Glutamatergic neuron (in vitro differentiated cells): Measurements from ENCODE around the gene OSBPL1A. TPM values are rescaled to one million over a fixed set of nuclear protein-coding genes. Genes with fewer than 3 reads are reported as not detected.

ENCODE experiments used
- DNase-seq: peaks from one replicate; pipeline ENCODE4 v3.0.0; 2022
- H3K27ac Mint-ChIP-seq: one replicate; pipeline ENCODE4 v1.8.0; 2020; ENCODE audit warnings: mild to moderate bottlenecking, mixed read lengths, inconsistent platforms; ENCODE audit not compliant: unreplicated experiment
- H3K27me3 Mint-ChIP-seq: one replicate; pipeline ENCODE4 v1.8.0; 2020; ENCODE audit warnings: mild to moderate bottlenecking, moderate library complexity, mixed read lengths, inconsistent platforms; ENCODE audit not compliant: unreplicated experiment
- H3K36me3 Mint-ChIP-seq: one replicate; pipeline ENCODE4 v1.8.0; 2020; ENCODE audit warnings: mild to moderate bottlenecking, mixed read lengths, inconsistent platforms; ENCODE audit not compliant: unreplicated experiment
- H3K4me1 Mint-ChIP-seq: one replicate; pipeline ENCODE4 v1.8.0; 2020; ENCODE audit warnings: mild to moderate bottlenecking, low read depth, mixed read lengths, inconsistent platforms; ENCODE audit not compliant: unreplicated experiment
- H3K4me3 Mint-ChIP-seq: one replicate; pipeline ENCODE4 v1.8.0; 2020; ENCODE audit warnings: mild to moderate bottlenecking, mixed read lengths, inconsistent platforms; ENCODE audit not compliant: unreplicated experiment
- H3K9me3 Mint-ChIP-seq: one replicate; pipeline ENCODE4 v1.8.0; 2020; ENCODE audit warnings: mild to moderate bottlenecking, moderate library complexity, mixed read lengths, inconsistent platforms; ENCODE audit not compliant: unreplicated experiment
- CTCF ChIP-seq: fragments of 200-600 bp; sonication (generic); IDR thresholded peaks from one replicate; pipeline ENCODE4 v1.5.0; 2021; ENCODE audit not compliant: partially characterized antibody, unreplicated experiment
- total RNA-seq: library from RNA; stranded (reverse); fragmentation: NEBNext Ultra II Directional; extraction: Animal tissue kit (Norgen Biotek cat#: 25700); gene quantifications from one replicate; pipeline ENCODE4 v1.2.1, GENCODE V29; 2021; ENCODE audit not compliant: unreplicated experiment

OSBPL1A gene
- total RNA-seq, 1 donor from 2014 or later, result 27.5 TPM

- no peak overlapping the region for H3K27ac Mint-ChIP-seq
- H3K4me1 Mint-ChIP-seq, result peaks cover 6% of the 10 kb centered on the region
- no peak for TF ChIP-seq CTCF
- no peaks in the 10 kb centered on the region for H3K9me3 Mint-ChIP-seq
- peaks cover 2% of the 10 kb centered on the region for H3K27me3 Mint-ChIP-seq
- no peak overlapping the region for H3K4me3 Mint-ChIP-seq
- no peak for DNase-seq
- no peaks in the 10 kb centered on the region for H3K36me3 Mint-ChIP-seq
These were observed 35.0 kb upstream of the OSBPL1A start for GRCh38 chr18:24432618-24433017.

GRCh38 chr18:24429188-24429587 lies 31.6 kb upstream of the OSBPL1A start:
- H3K27me3 Mint-ChIP-seq, result no peaks in the 10 kb centered on the region
- H3K4me1 Mint-ChIP-seq, result peaks cover 12% of the 10 kb centered on the region
- no peak overlapping the region for H3K27ac Mint-ChIP-seq
- H3K36me3 Mint-ChIP-seq, result no peaks in the 10 kb centered on the region
- H3K9me3 Mint-ChIP-seq, result peaks cover 3% of the 10 kb centered on the region
- DNase-seq, result no peak
- TF ChIP-seq CTCF, result no peak
- H3K4me3 Mint-ChIP-seq, result no peak overlapping the region

GRCh38 chr18:24428709-24429108 lies 31.1 kb upstream of the OSBPL1A start:
- peaks cover 12% of the 10 kb centered on the region for H3K4me1 Mint-ChIP-seq
- no peak overlapping the region for H3K27ac Mint-ChIP-seq
- no peak for TF ChIP-seq CTCF
- peak overlapping the region; percentile 66 for H3K4me3 Mint-ChIP-seq
- peaks cover 3% of the 10 kb centered on the region for H3K9me3 Mint-ChIP-seq
- DNase-seq, result no peak
- H3K27me3 Mint-ChIP-seq, result no peaks in the 10 kb centered on the region
- no peaks in the 10 kb centered on the region for H3K36me3 Mint-ChIP-seq

GRCh38 chr18:24427484-24427883 lies 29.9 kb upstream of the OSBPL1A start:
- H3K27ac Mint-ChIP-seq, result peak overlapping the region; percentile 93
- peaks cover 12% of the 10 kb centered on the region for H3K4me1 Mint-ChIP-seq
- no peak for DNase-seq
- no peak for TF ChIP-seq CTCF
- no peaks in the 10 kb centered on the region for H3K27me3 Mint-ChIP-seq
- H3K36me3 Mint-ChIP-seq, result no peaks in the 10 kb centered on the region
- H3K9me3 Mint-ChIP-seq, result peaks cover 3% of the 10 kb centered on the region
- H3K4me3 Mint-ChIP-seq, result peak overlapping the region; percentile 88

- Mint-ChIP-seq H3K4me1 (peaks cover 12% of the 10 kb centered on the region), H3K9me3 (peaks cover 3% of the 10 kb centered on the region), H3K36me3 (no peaks in the 10 kb centered on the region), H3K27ac (peak within 1 kb of the TSS; percentile 93), H3K27me3 (no peaks in the 10 kb centered on the region), H3K4me3 (peak within 1 kb of the TSS; percentile 89)
- peak; percentile 91 for DNase-seq
- TF ChIP-seq CTCF, result no peak
These were observed 29.0 kb upstream of the OSBPL1A start, which contains the start of gene IMPACT for GRCh38 chr18:24426398-24427294. Gene IMPACT (plus strand): TSS chr18:24426670. CDS start chr18:24426757, 87 bp downstream.
